IPS DF 6.9 (cell line): ENCODE data around the gene YPEL2.

ENCODE experiments used
- DNase-seq: peaks from one replicate; pipeline ENCODE4 v3.0.0-alpha.2; 2013; ENCODE audit warnings: low read depth, low spot score
- H3K27ac ChIP-seq: one replicate; pipeline ENCODE4 v1.5.1; 2013; ENCODE audit warnings: low read length, control low read depth
- H3K27me3 ChIP-seq: 2 replicates; pipeline ENCODE4 v1.6.1; 2013; ENCODE audit warnings: mild to moderate bottlenecking, low read length; ENCODE audit not compliant: control insufficient read depth, insufficient read depth
- H3K36me3 ChIP-seq: 2 replicates; pipeline ENCODE4 v1.6.1; 2013; ENCODE audit warnings: low read length; ENCODE audit not compliant: control insufficient read depth, insufficient read depth
- H3K4me1 ChIP-seq: 2 replicates; pipeline ENCODE4 v1.6.1; 2013; ENCODE audit warnings: low read length; ENCODE audit not compliant: control insufficient read depth, insufficient read depth
- H3K4me3 ChIP-seq: 2 replicates; pipeline ENCODE4 v1.5.1; 2013; ENCODE audit warnings: mild to moderate bottlenecking, low read length
- H3K9me3 ChIP-seq: 2 replicates; pipeline ENCODE4 v1.6.1; 2013; ENCODE audit warnings: low read length, inconsistent platforms; ENCODE audit not compliant: control insufficient read depth, insufficient read depth
- WGBS: extraction: QIAGEN DNeasy Blood & Tissue Kit; methylation state at CpG from one replicate; pipeline ENCODE4 v1.1.7; 2013; ENCODE audit warnings: mixed read lengths, missing lambda C conversion rate; ENCODE audit not compliant: insufficient read length, insufficient coverage; 5-methylcytosine and 5-hydroxymethylcytosine counted together

The YPEL2 gene

GRCh38 chr17:59368218-59368857 lies 36.9 kb downstream of the YPEL2 start:
- no peaks in the 10 kb centered on the region for H3K9me3 ChIP-seq
- peaks cover 13% of the 10 kb centered on the region for H3K4me1 ChIP-seq
- no peak overlapping the region for H3K27ac ChIP-seq
- WGBS: no CpG with 5 or more reads among the region's 7 CpGs
- no peak overlapping the region for H3K4me3 ChIP-seq
- no peak for DNase-seq
- no peaks in the 10 kb centered on the region for H3K27me3 ChIP-seq
- no peaks in the 10 kb centered on the region for H3K36me3 ChIP-seq

GRCh38 chr17:59369031-59369975 lies 37.8 kb downstream of the YPEL2 start:
- H3K27me3 ChIP-seq: no peaks in the 10 kb centered on the region
- H3K9me3 ChIP-seq: no peaks in the 10 kb centered on the region
- peaks cover 13% of the 10 kb centered on the region for H3K4me1 ChIP-seq
- no CpG with 5 or more reads among the region's 9 CpGs for WGBS
- H3K36me3 ChIP-seq: no peaks in the 10 kb centered on the region
- no peak overlapping the region for H3K4me3 ChIP-seq
- H3K27ac ChIP-seq: no peak overlapping the region
- no peak for DNase-seq

- Histone ChIP-seq H3K4me1 (peaks cover 9% of the 10 kb centered on the region), H3K9me3 (no peaks in the 10 kb centered on the region), H3K27ac (no peak overlapping the region), H3K27me3 (no peaks in the 10 kb centered on the region), H3K4me3 (no peak overlapping the region), H3K36me3 (no peaks in the 10 kb centered on the region)
- no peak for DNase-seq
- no CpG with 5 or more reads among the region's 10 CpGs for WGBS
Observed at GRCh38 chr17:59370593-59371299, 39.3 kb downstream of the YPEL2 start.

- no peak overlapping the region for H3K4me3 ChIP-seq
- peaks cover 6% of the 10 kb centered on the region for H3K4me1 ChIP-seq
- no peaks in the 10 kb centered on the region for H3K27me3 ChIP-seq
- H3K27ac ChIP-seq: no peak overlapping the region
- no peaks in the 10 kb centered on the region for H3K36me3 ChIP-seq
- H3K9me3 ChIP-seq: no peaks in the 10 kb centered on the region
- DNase-seq: no peak
- no CpG with 5 or more reads among the region's 5 CpGs for WGBS
Observed at GRCh38 chr17:59371416-59372100, 40.1 kb downstream of the YPEL2 start.

- Histone ChIP-seq H3K4me3 (no peak overlapping the region), H3K36me3 (no peaks in the 10 kb centered on the region), H3K27me3 (no peaks in the 10 kb centered on the region), H3K9me3 (no peaks in the 10 kb centered on the region), H3K4me1 (peaks cover 4% of the 10 kb centered on the region; the same call in 1 of the 2 replicates), H3K27ac (no peak overlapping the region)
- WGBS: no CpG with 5 or more reads among the region's 2 CpGs
- DNase-seq: no peak
Observed at GRCh38 chr17:59372138-59372751, 40.8 kb downstream of the YPEL2 start.

GRCh38 chr17:59373882-59374495 lies 42.5 kb downstream of the YPEL2 start:
- Histone ChIP-seq H3K4me1 (peaks cover 1% of the 10 kb centered on the region; the same call in 1 of the 2 replicates), H3K9me3 (no peaks in the 10 kb centered on the region), H3K36me3 (no peaks in the 10 kb centered on the region), H3K27ac (no peak overlapping the region), H3K4me3 (no peak overlapping the region), H3K27me3 (no peaks in the 10 kb centered on the region)
- no CpG with 5 or more reads among the region's 5 CpGs for WGBS
- no peak for DNase-seq

GRCh38 chr17:59374612-59375011 lies 43.2 kb downstream of the YPEL2 start:
- Histone ChIP-seq H3K9me3 (no peaks in the 10 kb centered on the region), H3K36me3 (no peaks in the 10 kb centered on the region), H3K4me1 (0 out of 2 replicates have a peak, but pooled peaks cover 1% of the 10 kb centered on the region), H3K4me3 (no peak overlapping the region), H3K27me3 (no peaks in the 10 kb centered on the region), H3K27ac (no peak overlapping the region)
- no peak for DNase-seq
- WGBS: no CpG with 5 or more reads among the region's 4 CpGs

GRCh38 chr17:59375857-59376256 lies 44.4 kb downstream of the YPEL2 start:
- no peak overlapping the region for H3K4me3 ChIP-seq
- no peak overlapping the region for H3K27ac ChIP-seq
- no peak for DNase-seq
- no peaks in the 10 kb centered on the region for H3K36me3 ChIP-seq
- H3K4me1 ChIP-seq: no peaks in the 10 kb centered on the region; the same call in 1 of the 2 replicates
- H3K9me3 ChIP-seq: no peaks in the 10 kb centered on the region
- no peaks in the 10 kb centered on the region for H3K27me3 ChIP-seq

- H3K4me1 ChIP-seq: no peaks in the 10 kb centered on the region; the same call in 1 of the 2 replicates
- WGBS: no CpG with 5 or more reads among the region's 5 CpGs
- no peak for DNase-seq
- no peaks in the 10 kb centered on the region for H3K27me3 ChIP-seq
- no peak overlapping the region for H3K27ac ChIP-seq
- H3K9me3 ChIP-seq: no peaks in the 10 kb centered on the region
- no peaks in the 10 kb centered on the region for H3K36me3 ChIP-seq
- no peak overlapping the region for H3K4me3 ChIP-seq
Observed at GRCh38 chr17:59376506-59376905, 45.1 kb downstream of the YPEL2 start.
